ENCODE results near the gene USP9X.
"Not testable (repeated sequence)": the region's sequence is repeated elsewhere in the genome, so short reads cannot be mapped to it uniquely, and the experiment has no call there.

Gene USP9X

GRCh38 chrX:41167888-41168287 is 82.6 kb downstream of the USP9X start:
- DNase-seq (ENCODE audit: insufficient read length, low spot score) (no peak), FAIRE-seq (no peak)
- TF ChIP-seq CTCF (IDR thresholded peaks at IDR 0.05; ENCODE audit: insufficient read depth, missing control alignments) = no peak

- DNase-seq (ENCODE audit: insufficient read length, low spot score) (no peak), FAIRE-seq (no peak)
- no peak for TF ChIP-seq CTCF (IDR thresholded peaks at IDR 0.05; ENCODE audit: insufficient read depth, missing control alignments)
Measured at GRCh38 chrX:41176263-41176662, 91.0 kb downstream of the USP9X start.

GRCh38 chrX:41177297-41177696 is 92.1 kb downstream of the USP9X start:
- DNase-seq (ENCODE audit: insufficient read length, low spot score) = no peak
- FAIRE-seq = no peak
- TF ChIP-seq CTCF (IDR thresholded peaks at IDR 0.05; ENCODE audit: insufficient read depth, missing control alignments) = no peak

- FAIRE-seq = no peak
Measured at GRCh38 chrX:41178201-41178600, 93.0 kb downstream of the USP9X start.

GRCh38 chrX:41180194-41180908 is 95.1 kb downstream of the USP9X start:
- DNase-seq (ENCODE audit: insufficient read length, low spot score) (no peak), FAIRE-seq (peak; percentile 91)
- TF ChIP-seq CTCF (IDR thresholded peaks at IDR 0.05; ENCODE audit: insufficient read depth, missing control alignments) = peak; percentile 48

More at GRCh38 chrX:41178201-41178600, 93.0 kb downstream of the USP9X start:
- TF ChIP-seq CTCF (IDR thresholded peaks at IDR 0.05; ENCODE audit: insufficient read depth, missing control alignments) = no peak
- DNase-seq (ENCODE audit: insufficient read length, low spot score) = no peak

- TF ChIP-seq CTCF (IDR thresholded peaks at IDR 0.05; ENCODE audit: insufficient read depth, missing control alignments) = no peak
- DNase-seq (ENCODE audit: insufficient read length, low spot score) = no peak
- no peak for FAIRE-seq
Measured at GRCh38 chrX:41184312-41184711, 99.1 kb downstream of the USP9X start.

GRCh38 chrX:41186946-41187345 is 101.7 kb downstream of the USP9X start:
- FAIRE-seq; DNase-seq (ENCODE audit: insufficient read length, low spot score): not testable (repeated sequence)
